HG03060 (cell line): Measurements from ENCODE around the gene SLC13A4.
"Not testable (repeated sequence)": the region's sequence is repeated elsewhere in the genome, so short reads cannot be mapped to it uniquely, and the experiment has no call there.

ENCODE experiments used
- ATAC-seq: cut with Tn5 transposase; IDR thresholded peaks from one replicate; pipeline ENCODE4 v1.9.1; 2021; ENCODE audit warnings: low read depth, moderate number of reproducible peaks; ENCODE audit not compliant: unreplicated experiment

Gene SLC13A4

GRCh38 chr7:135728136-135728669 is at the start of gene SLC13A4:
TSS of gene SLC13A4 (minus strand) at chr7:135728186. CDS start at chr7:135727496, 690 bp downstream.
- ATAC-seq, result no peak

GRCh38 chr7:135775915-135776314 is 47.9 kb upstream of the SLC13A4 start:
- ATAC-seq, result not testable (repeated sequence)

GRCh38 chr7:135775230-135775629 is 47.2 kb upstream of the SLC13A4 start:
- ATAC-seq, result no peak

GRCh38 chr7:135774284-135774683 is 46.3 kb upstream of the SLC13A4 start:
- no peak for ATAC-seq

GRCh38 chr7:135773464-135773863 is 45.5 kb upstream of the SLC13A4 start:
- no peak for ATAC-seq

- no peak for ATAC-seq
These were observed 44.7 kb upstream of the SLC13A4 start for GRCh38 chr7:135772639-135773222.

- ATAC-seq, result no peak
These were observed 44.1 kb upstream of the SLC13A4 start for GRCh38 chr7:135771961-135772638.

GRCh38 chr7:135771051-135771450 is 43.1 kb upstream of the SLC13A4 start:
- ATAC-seq, result no peak

GRCh38 chr7:135770139-135770710 is 42.2 kb upstream of the SLC13A4 start:
- no peak for ATAC-seq

- no peak for ATAC-seq
These were observed 41.2 kb upstream of the SLC13A4 start for GRCh38 chr7:135769005-135769802.

- ATAC-seq, result no peak
These were observed 40.5 kb upstream of the SLC13A4 start for GRCh38 chr7:135768467-135768866.

GRCh38 chr7:135768064-135768463 is 40.1 kb upstream of the SLC13A4 start:
- no peak for ATAC-seq

- no peak for ATAC-seq
These were observed 35.3 kb upstream of the SLC13A4 start for GRCh38 chr7:135763261-135763660.

- ATAC-seq, result no peak
These were observed 33.9 kb upstream of the SLC13A4 start for GRCh38 chr7:135761751-135762488.

- ATAC-seq, result no peak
These were observed 31.5 kb upstream of the SLC13A4 start for GRCh38 chr7:135759532-135759931.

GRCh38 chr7:135758531-135758932 is 30.5 kb upstream of the SLC13A4 start:
- no peak for ATAC-seq

- ATAC-seq, result no peak
These were observed 29.9 kb upstream of the SLC13A4 start for GRCh38 chr7:135757719-135758411.

- ATAC-seq, result no peak
These were observed 28.2 kb upstream of the SLC13A4 start for GRCh38 chr7:135756191-135756590.

GRCh38 chr7:135755351-135755753 is 27.4 kb upstream of the SLC13A4 start:
- ATAC-seq, result no peak
